GM18909 (cell line): ENCODE data around the gene C19orf33.
"Not testable (repeated sequence)": the region's sequence is repeated elsewhere in the genome, so short reads cannot be mapped to it uniquely, and the experiment has no call there.

Experiments used
- ATAC-seq: cut with Tn5 transposase; IDR thresholded peaks from one replicate; pipeline ENCODE4 v1.9.1; 2021; ENCODE audit warnings: mild to moderate bottlenecking; ENCODE audit not compliant: unreplicated experiment, poor library complexity

C19orf33 gene

DNA sequence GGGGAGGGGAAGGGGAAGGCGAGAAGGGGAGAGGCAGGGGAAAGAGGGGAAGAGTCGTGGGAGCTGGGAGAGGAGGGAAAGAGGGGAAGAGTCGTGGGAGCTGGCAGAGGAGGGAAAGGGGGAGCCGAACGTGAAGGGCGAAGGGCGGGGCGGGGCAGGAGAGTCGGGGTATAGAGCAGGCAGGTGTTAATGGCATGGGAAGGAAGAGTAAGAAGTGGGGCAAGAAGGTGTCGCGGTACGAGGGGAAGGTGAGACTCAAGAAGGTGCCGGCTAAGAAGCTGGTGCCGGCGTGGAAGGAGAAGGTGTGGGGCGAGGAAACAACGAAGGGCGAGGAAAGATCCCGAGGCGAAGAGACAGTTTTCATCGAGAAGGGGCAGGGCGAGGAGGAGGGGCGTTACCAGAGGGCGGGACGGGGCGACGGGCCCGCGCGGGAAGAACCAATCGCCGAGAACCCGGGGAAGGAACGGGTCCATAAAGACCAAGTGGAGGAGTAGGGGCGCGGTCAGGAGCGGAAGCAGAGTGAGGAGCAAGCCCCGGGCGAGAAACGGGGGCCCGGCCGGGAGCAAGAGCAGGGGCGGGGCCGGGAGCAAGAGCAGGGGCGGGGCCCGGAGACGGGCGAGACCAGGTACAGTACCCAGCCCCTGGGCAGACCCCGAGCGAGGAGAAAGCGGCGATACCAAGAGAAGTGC lies 32.0 kb downstream of the C19orf33 start:
- ATAC-seq, result peak; percentile 72

DNA sequence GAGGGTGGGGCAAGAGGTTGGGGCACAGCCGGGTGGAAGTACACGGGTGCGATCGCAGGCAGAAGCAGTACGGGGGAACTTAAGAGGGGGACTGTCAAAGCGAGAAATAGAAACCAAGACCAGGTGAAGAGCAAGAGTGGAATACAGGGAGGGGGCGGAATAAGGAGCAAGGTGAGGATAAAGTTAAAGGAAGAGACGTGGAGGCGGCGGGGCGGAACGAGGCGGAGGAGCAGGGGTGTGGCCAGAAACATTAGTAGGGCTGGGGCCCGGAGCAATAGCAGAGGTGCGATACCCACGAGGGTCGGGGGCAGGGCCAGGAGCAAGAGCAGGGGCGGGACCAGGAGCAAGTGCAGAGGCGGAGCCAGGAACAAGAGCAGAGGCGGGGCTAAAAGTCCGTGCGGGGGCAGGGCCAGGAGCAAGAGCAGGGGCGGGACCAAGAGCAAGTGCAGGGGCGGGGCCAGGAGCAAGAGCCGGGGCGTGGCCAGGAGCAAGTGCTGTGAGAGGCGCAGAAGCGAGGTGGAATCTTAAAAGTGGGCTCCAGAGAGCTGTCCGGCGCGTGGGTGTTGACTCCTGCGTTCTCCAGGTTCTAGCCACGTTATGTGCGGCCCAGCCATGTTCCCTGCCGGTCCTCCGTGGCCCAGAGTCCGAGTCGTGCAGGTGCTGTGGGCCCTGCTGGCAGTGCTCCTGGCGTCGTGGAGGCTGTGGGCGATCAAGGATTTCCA lies 32.7 kb downstream of the C19orf33 start:
- peak; percentile 55 for ATAC-seq

DNA sequence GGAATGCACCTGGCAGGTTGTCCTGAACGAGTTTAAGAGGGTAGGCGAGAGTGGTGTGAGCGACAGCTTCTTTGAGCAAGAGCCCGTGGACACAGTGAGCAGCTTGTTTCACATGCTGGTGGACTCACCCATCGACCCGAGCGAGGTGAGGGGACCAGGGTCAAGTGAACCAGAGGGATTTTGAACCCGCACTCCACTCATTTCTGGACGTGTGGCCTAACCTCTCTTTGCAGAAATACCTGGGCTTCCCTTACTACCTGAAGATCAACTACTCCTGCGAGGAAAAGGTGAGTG lies 33.3 kb downstream of the C19orf33 start:
- ATAC-seq, result no peak

DNA sequence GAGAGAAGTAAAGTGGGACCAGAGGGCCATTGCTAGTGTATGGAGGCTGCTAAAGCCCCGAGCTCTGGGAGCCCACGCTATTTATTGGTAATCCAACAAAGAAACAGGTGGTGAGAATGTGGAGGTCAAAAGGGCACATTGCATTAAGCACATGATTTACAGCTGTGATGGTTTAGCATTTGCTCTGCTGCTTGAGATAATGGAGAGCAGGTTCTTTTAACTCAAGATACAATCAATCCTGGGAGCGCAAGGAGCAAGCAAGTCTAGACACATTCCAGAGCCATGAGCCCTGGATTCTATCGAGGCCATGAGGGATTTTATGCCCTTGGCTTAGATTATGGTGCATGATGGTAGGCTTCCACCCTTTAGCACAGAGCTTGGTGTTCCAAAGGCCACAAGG lies 35.0 kb downstream of the C19orf33 start:
- not testable (repeated sequence) for ATAC-seq

DNA sequence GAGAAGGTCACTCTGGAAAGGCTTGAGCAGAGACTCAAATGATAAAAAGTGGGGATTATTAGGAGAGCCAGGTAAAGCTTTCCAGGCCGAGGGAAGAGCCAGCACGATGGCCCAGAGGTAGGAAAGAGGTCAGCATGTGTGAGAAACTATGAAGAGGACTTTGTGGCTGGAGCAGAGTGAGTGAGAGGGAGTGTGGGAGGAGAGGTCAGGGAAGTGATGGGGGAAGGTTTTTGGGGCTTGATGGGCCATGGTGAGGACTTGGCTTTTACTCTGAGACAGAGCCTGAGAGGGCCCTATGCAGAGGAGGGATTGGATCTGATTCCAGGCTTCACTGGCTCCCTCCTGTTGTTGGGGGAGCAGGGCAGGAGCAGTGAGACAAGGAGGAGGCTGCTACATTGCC lies 36.9 kb downstream of the C19orf33 start:
- ATAC-seq, result no peak

DNA sequence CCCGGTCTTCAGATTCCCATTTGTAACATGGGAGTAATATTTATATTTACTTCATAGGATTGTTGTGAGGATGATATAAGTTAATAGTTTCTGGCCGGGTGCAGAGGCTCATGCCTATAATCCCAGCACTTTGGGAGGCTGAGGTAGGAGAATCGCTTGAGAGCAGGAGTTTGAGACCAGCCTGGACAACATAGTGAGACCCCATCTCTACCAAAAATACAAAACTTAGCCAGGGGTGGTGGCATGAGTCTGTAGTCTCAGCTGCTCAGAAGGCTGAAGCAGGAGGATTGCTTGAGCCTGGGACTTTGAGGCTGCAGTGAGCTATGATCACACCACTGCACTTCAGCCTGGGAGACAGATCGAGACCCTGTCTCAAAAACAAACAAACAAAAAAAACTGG lies 42.8 kb downstream of the C19orf33 start:
- no peak for ATAC-seq

DNA sequence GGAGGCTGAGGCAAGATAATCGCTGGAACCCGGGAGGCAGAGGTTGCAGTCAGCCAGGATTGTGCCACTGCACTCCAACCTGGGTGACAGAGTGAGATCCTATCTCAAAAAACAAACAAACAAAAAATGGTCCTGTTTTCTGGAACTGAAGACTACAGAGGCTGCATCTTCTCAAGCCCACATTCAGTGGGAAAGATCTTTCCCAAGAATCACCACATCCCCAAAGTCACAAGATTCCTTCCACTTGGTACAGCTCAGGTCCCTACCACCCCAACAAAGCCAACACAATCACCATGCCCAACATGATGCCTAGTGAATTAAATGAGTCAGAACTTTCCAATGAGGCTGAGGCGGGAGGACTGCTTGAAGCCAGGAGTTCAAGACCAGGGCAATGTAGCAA lies 46.8 kb downstream of the C19orf33 start:
- ATAC-seq, result no peak

DNA sequence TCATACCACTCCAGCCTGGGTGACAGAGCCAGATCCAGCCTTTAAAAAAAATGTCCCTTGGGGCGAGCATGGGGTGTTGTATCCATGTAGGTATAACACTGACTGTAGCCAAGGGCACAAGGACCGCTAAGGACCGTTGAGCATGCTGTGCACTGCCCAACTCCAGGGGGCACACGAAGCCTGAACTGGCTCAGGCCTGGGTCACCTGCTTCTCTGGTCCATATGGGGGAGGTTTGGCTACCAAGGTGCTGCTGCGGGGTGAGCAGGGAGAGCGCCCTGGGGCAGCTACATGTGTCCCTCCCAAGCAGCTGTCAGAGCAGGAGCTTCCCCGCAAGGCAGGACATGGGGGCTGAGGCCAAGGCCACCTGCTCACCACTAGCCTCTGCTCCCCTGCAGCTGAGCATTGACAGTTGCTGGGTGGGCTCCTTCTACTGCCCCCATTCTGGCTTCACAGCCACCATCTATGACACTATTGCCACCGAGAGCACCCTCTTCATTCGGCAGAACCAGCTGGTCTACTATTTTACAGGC lies 47.9 kb downstream of the C19orf33 start:
- no peak for ATAC-seq

DNA sequence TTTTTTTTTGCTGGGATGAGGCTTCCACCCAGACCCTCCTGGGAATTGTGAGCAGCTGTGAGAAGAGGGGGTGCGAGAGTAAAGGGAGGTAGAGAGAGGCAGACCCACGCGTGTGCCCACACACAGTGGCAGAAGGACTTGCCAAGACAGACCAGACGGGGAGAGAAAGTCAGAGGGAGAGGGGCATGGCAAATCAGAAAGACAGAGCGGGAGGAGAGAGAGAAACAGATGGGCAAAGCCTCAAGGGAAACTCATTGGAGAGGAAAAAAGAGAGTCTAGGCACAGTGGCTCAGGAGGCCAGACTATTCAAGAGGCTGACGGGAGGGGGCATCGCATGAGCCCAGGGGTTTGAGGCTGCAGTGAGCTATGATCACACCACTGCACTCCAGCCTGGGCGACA lies 48.6 kb downstream of the C19orf33 start:
- no peak for ATAC-seq
